ENCODE measurements around the gene DAZ1. TPM values are rescaled to one million over a fixed set of nuclear protein-coding genes. Genes with fewer than 3 reads are reported as not detected.

The DAZ1 gene, protein sequence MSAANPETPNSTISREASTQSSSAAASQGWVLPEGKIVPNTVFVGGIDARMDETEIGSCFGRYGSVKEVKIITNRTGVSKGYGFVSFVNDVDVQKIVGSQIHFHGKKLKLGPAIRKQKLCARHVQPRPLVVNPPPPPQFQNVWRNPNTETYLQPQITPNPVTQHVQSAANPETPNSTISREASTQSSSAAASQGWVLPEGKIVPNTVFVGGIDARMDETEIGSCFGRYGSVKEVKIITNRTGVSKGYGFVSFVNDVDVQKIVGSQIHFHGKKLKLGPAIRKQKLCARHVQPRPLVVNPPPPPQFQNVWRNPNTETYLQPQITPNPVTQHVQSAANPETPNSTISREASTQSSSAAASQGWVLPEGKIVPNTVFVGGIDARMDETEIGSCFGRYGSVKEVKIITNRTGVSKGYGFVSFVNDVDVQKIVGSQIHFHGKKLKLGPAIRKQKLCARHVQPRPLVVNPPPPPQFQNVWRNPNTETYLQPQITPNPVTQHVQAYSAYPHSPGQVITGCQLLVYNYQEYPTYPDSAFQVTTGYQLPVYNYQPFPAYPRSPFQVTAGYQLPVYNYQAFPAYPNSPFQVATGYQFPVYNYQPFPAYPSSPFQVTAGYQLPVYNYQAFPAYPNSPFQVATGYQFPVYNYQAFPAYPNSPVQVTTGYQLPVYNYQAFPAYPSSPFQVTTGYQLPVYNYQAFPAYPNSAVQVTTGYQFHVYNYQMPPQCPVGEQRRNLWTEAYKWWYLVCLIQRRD
- not detected in 2 replicates for total RNA-seq

DNA sequence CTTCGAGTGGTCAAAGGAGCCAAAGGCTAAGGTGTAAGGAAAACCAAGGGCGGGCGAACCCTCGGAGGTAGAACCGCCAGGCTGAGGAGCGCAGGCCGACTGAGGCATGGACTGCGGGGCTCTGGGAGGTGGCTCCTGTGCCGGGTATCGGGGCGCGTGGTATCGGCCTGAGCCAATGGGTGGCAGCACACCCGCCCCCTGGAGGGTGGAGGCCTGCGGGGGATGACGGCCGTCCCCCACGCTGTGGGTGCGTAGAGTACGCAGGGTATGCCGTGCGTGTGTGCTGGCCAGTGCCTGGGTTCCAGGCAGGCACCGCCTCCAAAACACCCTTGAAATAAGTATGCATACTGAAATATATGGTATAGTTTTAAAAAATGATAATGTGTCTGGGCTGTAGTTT, at the start of gene DAZ1:
Gene DAZ1, minus strand, starts transcription at position 101 of the 400 bp plus-strand sequence. CDS start 208 bp downstream, outside the sequence.

DNA sequence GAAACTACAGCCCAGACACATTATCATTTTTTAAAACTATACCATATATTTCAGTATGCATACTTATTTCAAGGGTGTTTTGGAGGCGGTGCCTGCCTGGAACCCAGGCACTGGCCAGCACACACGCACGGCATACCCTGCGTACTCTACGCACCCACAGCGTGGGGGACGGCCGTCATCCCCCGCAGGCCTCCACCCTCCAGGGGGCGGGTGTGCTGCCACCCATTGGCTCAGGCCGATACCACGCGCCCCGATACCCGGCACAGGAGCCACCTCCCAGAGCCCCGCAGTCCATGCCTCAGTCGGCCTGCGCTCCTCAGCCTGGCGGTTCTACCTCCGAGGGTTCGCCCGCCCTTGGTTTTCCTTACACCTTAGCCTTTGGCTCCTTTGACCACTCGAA, 20.4 kb upstream of the DAZ1 start, which contains the start of gene DAZ2:
Gene DAZ2, plus strand, starts transcription at position 301 of the 400 bp plus-strand sequence. CDS start 208 bp downstream, outside the sequence.

Other genes starting within 250 kb of the DAZ1 start
- not detected in 2 replicates for gene BPY2, start 214.7 kb downstream of the DAZ1 start, total RNA-seq
- gene DAZ2, start 20.5 kb upstream of the DAZ1 start, total RNA-seq, result not detected in 2 replicates